HepG2 (cell line): ENCODE data around the gene PMIS2.

Experiments used
- CTCF ChIP-seq: sonication (generic); formaldehyde crosslinking; IDR thresholded peaks from 2 replicates; pipeline ENCODE4 v1.5.0; 2020; ENCODE audit warnings: mild to moderate bottlenecking, missing genetic modification reagents, moderate library complexity
- EP300 ChIP-seq, 3 experiments: sonication (generic) in 1 of 3; formaldehyde crosslinking in 1 of 3; IDR thresholded peaks; 2 replicates each; pipeline versions ENCODE4 v1.5.1 to v1.6.1; 2011 to 2020; ENCODE audit warnings: low read depth in 2 of 3, low read length in 2 of 3, borderline replicate concordance in 1 of 3, improper control_type of control experiment in 1 of 3, mild to moderate bottlenecking in 1 of 3, missing genetic modification reagents in 1 of 3, moderate library complexity in 1 of 3
- MAFG ChIP-seq: sonication (generic); formaldehyde crosslinking; IDR thresholded peaks from 2 replicates; pipeline ENCODE4 v1.5.1; 2020; ENCODE audit warnings: mild to moderate bottlenecking, missing genetic modification reagents
- PHF20 ChIP-seq: sonication (generic); formaldehyde crosslinking; IDR thresholded peaks from 2 replicates; pipeline ENCODE4 v1.5.0; 2020; ENCODE audit warnings: mild to moderate bottlenecking, missing genetic modification reagents
- RBAK ChIP-seq: sonication (generic); formaldehyde crosslinking; IDR thresholded peaks from 2 replicates; pipeline ENCODE4 v1.5.1; 2020; ENCODE audit warnings: mild to moderate bottlenecking, missing genetic modification reagents
- SMC3 ChIP-seq: IDR thresholded peaks from 2 replicates; pipeline ENCODE4 v1.6.1; 2011; ENCODE audit warnings: low read length, improper control_type of control experiment
- XRCC5 ChIP-seq: fragments of 200-400 bp; formaldehyde crosslinking; optimal IDR thresholded peaks from 2 replicates; pipeline ENCODE3; 2017; ENCODE audit warnings: mild to moderate bottlenecking, low read length
- ZNF282 ChIP-seq: fragments of 450-650 bp; IDR thresholded peaks from 2 replicates; pipeline ENCODE4 v1.6.1; 2018; ENCODE audit not compliant: partially characterized antibody
- ZNF670 ChIP-seq: sonication (generic); formaldehyde crosslinking; IDR thresholded peaks from 2 replicates; pipeline ENCODE4 v1.8.0; 2022; ENCODE audit warnings: mild to moderate bottlenecking, missing genetic modification reagents, borderline replicate concordance
- ZUFSP ChIP-seq: sonication (generic); formaldehyde crosslinking; IDR thresholded peaks from 2 replicates; pipeline ENCODE4 v1.9.0; 2021; ENCODE audit warnings: missing genetic modification reagents, mild to moderate bottlenecking, borderline replicate concordance

GRCh38 chr19:35633727-35634440, 47.9 kb downstream of the PMIS2 start:
- no peak for TF ChIP-seq SMC3
- no peak for TF ChIP-seq ZUFSP (CRISPR knock-in tag)
- no peak for TF ChIP-seq PHF20 (CRISPR knock-in tag)
- no peak for TF ChIP-seq ZNF282
- TF ChIP-seq MAFG (CRISPR knock-in tag), result no peak
- no peak for TF ChIP-seq CTCF (CRISPR knock-in tag)
- no peak for TF ChIP-seq RBAK (CRISPR knock-in tag)
- TF ChIP-seq ZNF670 (CRISPR knock-in tag), result no peak
- TF ChIP-seq XRCC5, result no peak
- no peak for TF ChIP-seq EP300 (IDR thresholded peaks at IDR 0.05; ENCODE audit: low read depth in 2 of 2, low read length in 2 of 2)
- no peak for TF ChIP-seq EP300 (CRISPR knock-in tag; IDR thresholded peaks at IDR 0.05; ENCODE audit: borderline replicate concordance)
